Measurements from ENCODE around the gene OR2V1. TPM values are rescaled to one million over a fixed set of nuclear protein-coding genes. Genes with fewer than 3 reads are reported as not detected.

Gene OR2V1
- total RNA-seq, 2 donors from 2014 or later = not detected

DNA sequence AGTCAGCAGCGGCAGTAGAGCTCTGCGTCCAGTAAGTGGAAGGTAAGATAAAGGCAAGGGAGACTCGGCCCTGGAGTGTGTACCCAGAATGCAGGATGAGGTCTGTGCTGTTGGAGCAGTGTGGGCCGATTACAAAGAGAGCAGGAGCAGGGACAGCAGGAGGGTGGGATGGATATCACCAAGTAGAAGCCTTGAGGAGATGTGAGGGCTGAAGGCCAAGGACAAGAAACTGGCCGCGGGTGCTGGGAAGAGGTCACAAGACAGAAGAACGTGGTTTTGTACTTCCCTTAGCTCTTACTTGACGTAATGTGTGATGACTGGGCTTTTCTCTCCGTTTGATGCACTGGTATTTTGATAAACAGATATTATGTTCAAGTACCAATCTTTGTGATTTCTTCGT lies 43.7 kb downstream of the OR2V1 start:
- TF ChIP-seq, protein P1, sequence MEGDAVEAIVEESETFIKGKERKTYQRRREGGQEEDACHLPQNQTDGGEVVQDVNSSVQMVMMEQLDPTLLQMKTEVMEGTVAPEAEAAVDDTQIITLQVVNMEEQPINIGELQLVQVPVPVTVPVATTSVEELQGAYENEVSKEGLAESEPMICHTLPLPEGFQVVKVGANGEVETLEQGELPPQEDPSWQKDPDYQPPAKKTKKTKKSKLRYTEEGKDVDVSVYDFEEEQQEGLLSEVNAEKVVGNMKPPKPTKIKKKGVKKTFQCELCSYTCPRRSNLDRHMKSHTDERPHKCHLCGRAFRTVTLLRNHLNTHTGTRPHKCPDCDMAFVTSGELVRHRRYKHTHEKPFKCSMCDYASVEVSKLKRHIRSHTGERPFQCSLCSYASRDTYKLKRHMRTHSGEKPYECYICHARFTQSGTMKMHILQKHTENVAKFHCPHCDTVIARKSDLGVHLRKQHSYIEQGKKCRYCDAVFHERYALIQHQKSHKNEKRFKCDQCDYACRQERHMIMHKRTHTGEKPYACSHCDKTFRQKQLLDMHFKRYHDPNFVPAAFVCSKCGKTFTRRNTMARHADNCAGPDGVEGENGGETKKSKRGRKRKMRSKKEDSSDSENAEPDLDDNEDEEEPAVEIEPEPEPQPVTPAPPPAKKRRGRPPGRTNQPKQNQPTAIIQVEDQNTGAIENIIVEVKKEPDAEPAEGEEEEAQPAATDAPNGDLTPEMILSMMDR (IDR thresholded peaks at IDR 0.05) = no peak
- Histone ChIP-seq H3K27me3 (no peaks in the 10 kb centered on the region), H3K4me1 (no peaks in the 10 kb centered on the region), H3K36me3 (no peaks in the 10 kb centered on the region), H3K4me3 (no peak overlapping the region), H3K9me3 (peaks cover 0 to 4% of the 10 kb centered on the region in 2 donors), H3K27ac (no peak overlapping the region)
- DNase-seq (ENCODE audit: low spot score) = no peak

DNA sequence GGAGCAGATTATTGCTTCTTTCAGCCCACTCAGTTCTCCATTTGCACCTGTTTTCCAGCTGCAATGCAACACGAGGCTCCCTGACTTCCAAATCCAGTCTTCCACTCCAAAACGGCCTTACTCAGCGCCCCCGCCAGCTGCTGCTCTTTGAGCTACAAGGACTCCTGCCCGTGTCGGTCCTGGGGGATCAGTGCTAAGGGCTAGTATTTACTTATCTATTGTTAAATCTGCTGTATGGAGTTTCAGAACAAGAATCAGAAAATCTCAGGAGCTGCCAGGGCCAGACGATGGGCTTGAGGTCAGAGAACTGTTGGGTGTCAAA lies 44.1 kb downstream of the OR2V1 start:
- DNase-seq (ENCODE audit: low spot score) = no peak
- Histone ChIP-seq H3K36me3 (no peaks in the 10 kb centered on the region), H3K4me3 (no peak overlapping the region), H3K4me1 (no peaks in the 10 kb centered on the region), H3K9me3 (peaks cover 0 to 4% of the 10 kb centered on the region in 2 donors), H3K27me3 (no peaks in the 10 kb centered on the region), H3K27ac (no peak overlapping the region)
- TF ChIP-seq, protein P1 (IDR thresholded peaks at IDR 0.05) = no peak

DNA sequence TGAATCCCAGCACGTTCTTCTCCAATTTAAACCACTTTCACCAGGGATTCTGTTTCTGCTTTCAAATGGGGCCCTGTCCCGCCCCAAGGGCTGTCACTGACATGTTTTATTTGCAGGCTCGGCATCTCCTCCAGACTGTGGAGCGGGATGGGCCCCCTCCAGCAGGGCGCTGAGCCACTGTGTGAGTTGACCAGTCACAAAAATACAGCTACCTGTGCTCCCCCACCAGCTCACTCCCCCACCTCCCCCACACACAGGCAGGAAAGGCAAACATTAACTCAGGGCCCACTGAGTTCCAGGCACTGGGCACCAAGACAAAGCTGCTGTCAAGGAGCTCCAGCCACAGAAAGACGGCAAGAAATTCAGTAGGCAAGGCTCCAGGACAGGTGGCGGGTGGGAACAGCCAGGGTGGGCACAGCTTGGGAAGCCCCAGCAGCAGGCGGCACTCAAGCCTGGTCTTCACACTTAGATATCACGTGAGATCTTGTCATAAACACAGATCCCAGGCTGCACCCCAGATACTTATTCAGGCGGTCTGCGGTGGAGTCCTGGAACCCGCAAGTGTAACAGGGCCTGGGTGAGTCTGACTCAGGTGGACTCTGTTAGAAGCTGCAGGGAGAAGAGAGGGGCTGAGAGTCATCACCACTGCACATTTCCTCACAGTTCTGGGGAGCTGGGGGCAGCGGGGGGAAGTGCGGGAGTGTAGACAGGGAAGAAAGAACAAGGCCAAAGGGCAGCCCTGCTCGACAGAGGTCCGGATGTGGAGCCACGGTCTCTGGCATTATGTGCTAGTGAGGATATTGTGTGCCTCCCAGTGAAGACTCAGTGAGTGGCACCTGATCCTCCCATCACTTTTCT lies 44.7 kb downstream of the OR2V1 start:
- Histone ChIP-seq H3K27ac (no peak overlapping the region), H3K27me3 (no peaks in the 10 kb centered on the region), H3K9me3 (peaks cover 0 to 4% of the 10 kb centered on the region in 2 donors), H3K4me1 (no peaks in the 10 kb centered on the region), H3K36me3 (no peaks in the 10 kb centered on the region), H3K4me3 (no peak overlapping the region)
- no peak for DNase-seq (ENCODE audit: low spot score)
- TF ChIP-seq, protein P1 (IDR thresholded peaks at IDR 0.05) = no peak

DNA sequence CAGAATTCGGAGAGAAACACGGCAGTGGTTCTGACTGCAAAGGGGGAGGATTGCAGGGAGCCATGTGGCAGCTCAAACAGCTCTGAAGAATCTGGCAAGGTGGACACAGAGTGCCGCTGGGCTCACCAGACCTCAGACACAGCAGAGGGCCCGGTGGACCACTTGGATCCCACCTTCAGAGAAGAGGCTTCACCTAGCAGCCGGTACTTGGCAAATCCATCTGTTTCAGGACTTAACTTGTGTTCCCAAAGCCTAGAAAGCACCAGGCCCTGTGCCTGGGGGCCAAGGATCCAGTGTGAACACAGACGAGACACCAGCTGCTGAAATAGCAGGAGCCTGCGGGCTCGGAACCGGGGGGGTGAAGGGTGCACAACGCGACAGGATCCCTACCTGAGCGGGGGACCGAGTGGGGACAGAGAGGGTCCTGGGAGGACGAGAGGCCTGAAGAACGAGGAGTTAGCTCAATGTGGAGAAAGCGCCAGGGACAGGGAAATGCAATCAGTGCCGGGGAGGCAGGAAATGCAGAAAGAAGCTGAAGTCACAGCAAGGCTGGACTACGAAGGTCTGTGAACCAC lies 46.3 kb downstream of the OR2V1 start:
- no peaks in the 10 kb centered on the region for H3K27me3 ChIP-seq
- H3K4me1 ChIP-seq = no peaks in the 10 kb centered on the region
- TF ChIP-seq, protein P1 (IDR thresholded peaks at IDR 0.05) = no peak
- no peak overlapping the region for H3K27ac ChIP-seq
- no peak overlapping the region for H3K4me3 ChIP-seq
- DNase-seq (ENCODE audit: low spot score) = no peak
- H3K36me3 ChIP-seq = no peaks in the 10 kb centered on the region
- peaks cover 0 to 4% of the 10 kb centered on the region in 2 donors for H3K9me3 ChIP-seq

DNA sequence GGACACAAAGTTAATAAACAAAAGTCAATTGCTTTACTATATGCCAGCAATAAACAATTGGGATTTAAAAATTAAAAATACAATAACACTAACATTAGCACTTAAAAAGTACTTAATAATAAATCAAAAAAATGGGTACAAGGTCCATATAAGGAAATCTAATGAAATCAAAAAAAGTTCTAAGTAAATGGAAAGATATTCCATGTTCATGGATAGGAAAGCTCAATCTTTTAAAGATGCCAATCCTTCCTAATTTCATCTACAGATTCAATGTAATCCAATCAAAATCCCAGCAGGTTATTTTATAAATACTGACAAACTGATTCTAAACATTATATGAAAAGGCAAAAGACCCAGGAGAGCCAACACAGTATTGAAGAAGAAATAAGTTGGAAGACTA lies 49.0 kb downstream of the OR2V1 start:
- H3K4me3 ChIP-seq = no peak overlapping the region
- TF ChIP-seq, protein P1 (IDR thresholded peaks at IDR 0.05) = no peak
- H3K27me3 ChIP-seq = no peaks in the 10 kb centered on the region
- no peak for DNase-seq (ENCODE audit: low spot score)
- H3K27ac ChIP-seq = no peak overlapping the region
- H3K36me3 ChIP-seq = no peaks in the 10 kb centered on the region
- peaks cover 0 to 14% of the 10 kb centered on the region in 2 donors for H3K9me3 ChIP-seq
- H3K4me1 ChIP-seq = no peaks in the 10 kb centered on the region
